Stimulated activated CD4-positive, alpha-beta T cell treated with anti-CD3 and anti-CD28 coated beads, Interleukin-1b, Interleukin-23, amount 100 ng/mL, for 1 hour (primary cell): ENCODE measurements around the gene OR1E2.
"Not testable (repeated sequence)": the region's sequence is repeated elsewhere in the genome, so short reads cannot be mapped to it uniquely, and the experiment has no call there.

Experiments used
- DNase-seq, 2 donors: peaks; one replicate each; pipeline ENCODE4 v3.0.0-alpha.2; 2020; ENCODE audit warnings: low read depth in 2 of 2

The OR1E2 gene

GRCh38 chr17:3433741-3434140 lies at the start of gene OR1E2:
Gene OR1E2 (minus strand): TSS chr17:3433841. CDS start chr17:3433841, 0 bp downstream.
- DNase-seq: no peak

- DNase-seq: no peak
Observed at GRCh38 chr17:3482852-3483251, 49.2 kb upstream of the OR1E2 start.

- no peak for DNase-seq
Observed at GRCh38 chr17:3479988-3480387, 46.3 kb upstream of the OR1E2 start.

- no peak for DNase-seq
Observed at GRCh38 chr17:3475812-3476610, 42.4 kb upstream of the OR1E2 start, which contains the start of gene ASPA. Gene ASPA (plus strand): TSS chr17:3475997. CDS start chr17:3476160, 163 bp downstream.

- DNase-seq: no peak
Observed at GRCh38 chr17:3475251-3475685, 41.6 kb upstream of the OR1E2 start.

GRCh38 chr17:3474212-3474611 lies 40.6 kb upstream of the OR1E2 start:
- DNase-seq: no peak

GRCh38 chr17:3472137-3472536 lies 38.5 kb upstream of the OR1E2 start:
- no peak for DNase-seq

GRCh38 chr17:3471599-3471998 lies 38.0 kb upstream of the OR1E2 start, which contains the start of gene SPATA22:
Gene SPATA22 (minus strand): TSS chr17:3471819. CDS start chr17:3469325, 2,494 bp downstream.
- DNase-seq: no peak

- DNase-seq: no peak
Observed at GRCh38 chr17:3469529-3469928, 35.9 kb upstream of the OR1E2 start.

- not testable (repeated sequence) for DNase-seq
Observed at GRCh38 chr17:3466355-3466754, 32.7 kb upstream of the OR1E2 start.

GRCh38 chr17:3448059-3448665 lies 14.5 kb upstream of the OR1E2 start:
- DNase-seq: no peak

GRCh38 chr17:3447625-3448024 lies 14.0 kb upstream of the OR1E2 start:
- DNase-seq: no peak

- no peak for DNase-seq
Observed at GRCh38 chr17:3440451-3440850, 6.8 kb upstream of the OR1E2 start.

GRCh38 chr17:3438368-3438767 lies 4.7 kb upstream of the OR1E2 start:
- DNase-seq: no peak

GRCh38 chr17:3433215-3433614 lies 426 bp downstream of the OR1E2 start:
- DNase-seq: not testable (repeated sequence)

GRCh38 chr17:3418222-3418621 lies 15.4 kb downstream of the OR1E2 start:
- no peak for DNase-seq

GRCh38 chr17:3415610-3416009 lies 18.0 kb downstream of the OR1E2 start:
- DNase-seq: no peak

- not testable (repeated sequence) for DNase-seq
Observed at GRCh38 chr17:3412216-3412615, 21.4 kb downstream of the OR1E2 start.

- DNase-seq: no peak
Observed at GRCh38 chr17:3411070-3411469, 22.6 kb downstream of the OR1E2 start, which contains the start of gene OR3A3. Gene OR3A3 (plus strand): TSS chr17:3411370.

- DNase-seq: not testable (repeated sequence)
Observed at GRCh38 chr17:3403856-3404255, 29.8 kb downstream of the OR1E2 start.

GRCh38 chr17:3401786-3402185 lies 31.9 kb downstream of the OR1E2 start:
- DNase-seq: no peak

- no peak for DNase-seq
Observed at GRCh38 chr17:3400055-3400454, 33.6 kb downstream of the OR1E2 start.

GRCh38 chr17:3398310-3398709 lies 35.3 kb downstream of the OR1E2 start, which contains the start of gene OR1E1:
Gene OR1E1 (minus strand): TSS chr17:3398410. CDS start chr17:3398410, 0 bp downstream.
- no peak for DNase-seq
